Astrocyte (in vitro differentiated cells and primary cell): Measurements from ENCODE around the gene FAM131A. TPM values are rescaled to one million over a fixed set of nuclear protein-coding genes. Genes with fewer than 3 reads are reported as not detected.

ENCODE experiments used
- DNase-seq: peaks from one replicate; pipeline ENCODE4 v3.0.0-alpha.2; 2010; ENCODE audit warnings: low read depth
- FAIRE-seq: peaks from 2 replicates; lab custom pipeline; 2011; peaks lifted over from hg19 to GRCh38; lab: Jason Lieb, UNC
- H2AFZ ChIP-seq: 2 replicates; pipeline ENCODE4 v1.6.0; 2012; ENCODE audit warnings: low read depth, low read length, inconsistent platforms
- H3K27ac ChIP-seq: 2 replicates; pipeline ENCODE4 v1.5.1; 2011; ENCODE audit warnings: low read depth, low read length, inconsistent platforms
- H3K27me3 ChIP-seq: 2 replicates; pipeline ENCODE4 v1.6.0; 2011; ENCODE audit warnings: low read length, inconsistent platforms; ENCODE audit not compliant: insufficient read depth
- H3K36me3 ChIP-seq: 2 replicates; pipeline ENCODE4 v1.5.1; 2011; ENCODE audit warnings: low read length, inconsistent platforms; ENCODE audit not compliant: insufficient read depth
- H3K4me1 ChIP-seq: 2 replicates; pipeline ENCODE4 v1.5.1; 2011; ENCODE audit warnings: low read length, inconsistent platforms; ENCODE audit not compliant: insufficient read depth
- H3K4me2 ChIP-seq: 2 replicates; pipeline ENCODE4 v1.6.0; 2012; ENCODE audit warnings: low read length, inconsistent platforms
- H3K4me3 ChIP-seq: 2 replicates; pipeline ENCODE4 v1.5.1; 2011; ENCODE audit warnings: low read depth, mild to moderate bottlenecking, low read length, inconsistent platforms; ENCODE audit not compliant: insufficient read depth
- H3K79me2 ChIP-seq: 2 replicates; pipeline ENCODE4 v1.6.0; 2012; ENCODE audit warnings: mild to moderate bottlenecking, low read length, inconsistent platforms; ENCODE audit not compliant: insufficient read depth
- H3K9ac ChIP-seq: 2 replicates; pipeline ENCODE4 v1.6.0; 2012; ENCODE audit warnings: mild to moderate bottlenecking, low read length, inconsistent platforms
- H3K9me3 ChIP-seq: 2 replicates; pipeline ENCODE4 v1.5.1; 2012; ENCODE audit warnings: low read depth, mild to moderate bottlenecking, low read length, inconsistent platforms; ENCODE audit not compliant: insufficient read depth
- H4K20me1 ChIP-seq: 2 replicates; pipeline ENCODE4 v1.6.0; 2012; ENCODE audit warnings: low read length, inconsistent platforms; ENCODE audit not compliant: insufficient read depth
- H3K27ac Mint-ChIP-seq: one replicate; pipeline ENCODE4 v1.8.0; 2021; ENCODE audit warnings: mild to moderate bottlenecking, mixed read lengths; ENCODE audit not compliant: unreplicated experiment
- H3K27me3 Mint-ChIP-seq: one replicate; pipeline ENCODE4 v1.8.0; 2021; ENCODE audit warnings: low read depth, mixed read lengths; ENCODE audit not compliant: unreplicated experiment
- H3K36me3 Mint-ChIP-seq: one replicate; pipeline ENCODE4 v1.8.0; 2021; ENCODE audit warnings: low read depth, mixed read lengths; ENCODE audit not compliant: unreplicated experiment
- H3K4me1 Mint-ChIP-seq: one replicate; pipeline ENCODE4 v1.8.0; 2021; ENCODE audit warnings: low read depth, mixed read lengths; ENCODE audit not compliant: unreplicated experiment
- H3K4me3 Mint-ChIP-seq: one replicate; pipeline ENCODE4 v1.8.0; 2021; ENCODE audit warnings: mild to moderate bottlenecking, moderate library complexity, mixed read lengths; ENCODE audit not compliant: unreplicated experiment
- H3K9me3 Mint-ChIP-seq: one replicate; pipeline ENCODE4 v1.8.0; 2021; ENCODE audit warnings: mild to moderate bottlenecking, mixed read lengths; ENCODE audit not compliant: unreplicated experiment
- EZH2 ChIP-seq: IDR thresholded peaks from 2 replicates; pipeline ENCODE4 v1.6.1; 2012; ENCODE audit warnings: mild to moderate bottlenecking, low read length, inconsistent platforms; ENCODE audit not compliant: insufficient read depth
- total RNA-seq: library from RNA; stranded (reverse); gene quantifications from 2 replicates; pipeline ENCODE4 v1.2.1, GENCODE V29; 2021
- TF ChIP-seq, protein P1 (sequence below): IDR thresholded peaks from 2 replicates; pipeline ENCODE4 v1.5.1; 2011; ENCODE audit warnings: low read depth, mild to moderate bottlenecking, inconsistent platforms, low read length, moderate library complexity; ENCODE audit not compliant: insufficient read depth

Gene FAM131A
- total RNA-seq, 1 donor from 2014 or later, result 12.2 TPM

- Mint-ChIP-seq H3K27me3 (peaks cover 54% of the 10 kb centered on the region), H3K36me3 (peaks cover 2% of the 10 kb centered on the region), H3K4me3 (no peak overlapping the region), H3K9me3 (no peaks in the 10 kb centered on the region), H3K4me1 (peaks cover 16% of the 10 kb centered on the region), H3K27ac (peak overlapping the region; percentile 38)
- H3K27me3 ChIP-seq, result peaks cover 41% of the 10 kb centered on the region
- H3K9ac ChIP-seq, result no peak overlapping the region
- no peak for TF ChIP-seq EZH2
- TF ChIP-seq, protein P1, sequence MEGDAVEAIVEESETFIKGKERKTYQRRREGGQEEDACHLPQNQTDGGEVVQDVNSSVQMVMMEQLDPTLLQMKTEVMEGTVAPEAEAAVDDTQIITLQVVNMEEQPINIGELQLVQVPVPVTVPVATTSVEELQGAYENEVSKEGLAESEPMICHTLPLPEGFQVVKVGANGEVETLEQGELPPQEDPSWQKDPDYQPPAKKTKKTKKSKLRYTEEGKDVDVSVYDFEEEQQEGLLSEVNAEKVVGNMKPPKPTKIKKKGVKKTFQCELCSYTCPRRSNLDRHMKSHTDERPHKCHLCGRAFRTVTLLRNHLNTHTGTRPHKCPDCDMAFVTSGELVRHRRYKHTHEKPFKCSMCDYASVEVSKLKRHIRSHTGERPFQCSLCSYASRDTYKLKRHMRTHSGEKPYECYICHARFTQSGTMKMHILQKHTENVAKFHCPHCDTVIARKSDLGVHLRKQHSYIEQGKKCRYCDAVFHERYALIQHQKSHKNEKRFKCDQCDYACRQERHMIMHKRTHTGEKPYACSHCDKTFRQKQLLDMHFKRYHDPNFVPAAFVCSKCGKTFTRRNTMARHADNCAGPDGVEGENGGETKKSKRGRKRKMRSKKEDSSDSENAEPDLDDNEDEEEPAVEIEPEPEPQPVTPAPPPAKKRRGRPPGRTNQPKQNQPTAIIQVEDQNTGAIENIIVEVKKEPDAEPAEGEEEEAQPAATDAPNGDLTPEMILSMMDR, result no peak
- no peak for DNase-seq
- no peaks in the 10 kb centered on the region for H3K79me2 ChIP-seq
- FAIRE-seq, result no peak
- H4K20me1 ChIP-seq, result no peaks in the 10 kb centered on the region
- no peaks in the 10 kb centered on the region for H3K9me3 ChIP-seq
- no peak overlapping the region for H2AFZ ChIP-seq
- H3K27ac ChIP-seq, result no peak overlapping the region
- H3K4me2 ChIP-seq, result no peak overlapping the region
- no peaks in the 10 kb centered on the region for H3K36me3 ChIP-seq
- no peak overlapping the region for H3K4me3 ChIP-seq
- peaks cover 5% of the 10 kb centered on the region for H3K4me1 ChIP-seq
Observed at GRCh38 chr3:184382326-184383032, 45.1 kb downstream of the FAM131A start.

- DNase-seq, result no peak
- no peaks in the 10 kb centered on the region for H4K20me1 ChIP-seq
- no peaks in the 10 kb centered on the region for H3K79me2 ChIP-seq
- Mint-ChIP-seq H3K9me3 (no peaks in the 10 kb centered on the region), H3K27me3 (peaks cover 52% of the 10 kb centered on the region), H3K36me3 (peaks cover 2% of the 10 kb centered on the region), H3K4me1 (peaks cover 12% of the 10 kb centered on the region), H3K27ac (no peak overlapping the region), H3K4me3 (no peak overlapping the region)
- H3K4me3 ChIP-seq, result no peak overlapping the region
- TF ChIP-seq, protein P1, result no peak
- no peak for TF ChIP-seq EZH2
- no peak overlapping the region for H3K27ac ChIP-seq
- peaks cover 38% of the 10 kb centered on the region for H3K27me3 ChIP-seq
- H3K9ac ChIP-seq, result no peak overlapping the region
- FAIRE-seq, result no peak
- peaks cover 5% of the 10 kb centered on the region for H3K4me1 ChIP-seq
- no peak overlapping the region for H2AFZ ChIP-seq
- no peaks in the 10 kb centered on the region for H3K9me3 ChIP-seq
- no peak overlapping the region for H3K4me2 ChIP-seq
- H3K36me3 ChIP-seq, result no peaks in the 10 kb centered on the region
Observed at GRCh38 chr3:184383033-184383740, 45.8 kb downstream of the FAM131A start.
